Measurements from ENCODE around the gene ADAMTSL2. TPM values are rescaled to one million over a fixed set of nuclear protein-coding genes. Genes with fewer than 3 reads are reported as not detected.
A peak's percentile ranks its signal among the peaks of the same experiment; 100 is the strongest.

The ADAMTSL2 gene
- total and polyA plus RNA-seq, 2 of the 13 experiments (the other 11 are each of a cell fraction or from before 2014, with no cell fraction given): 1.9 to 3.8 TPM

DNA sequence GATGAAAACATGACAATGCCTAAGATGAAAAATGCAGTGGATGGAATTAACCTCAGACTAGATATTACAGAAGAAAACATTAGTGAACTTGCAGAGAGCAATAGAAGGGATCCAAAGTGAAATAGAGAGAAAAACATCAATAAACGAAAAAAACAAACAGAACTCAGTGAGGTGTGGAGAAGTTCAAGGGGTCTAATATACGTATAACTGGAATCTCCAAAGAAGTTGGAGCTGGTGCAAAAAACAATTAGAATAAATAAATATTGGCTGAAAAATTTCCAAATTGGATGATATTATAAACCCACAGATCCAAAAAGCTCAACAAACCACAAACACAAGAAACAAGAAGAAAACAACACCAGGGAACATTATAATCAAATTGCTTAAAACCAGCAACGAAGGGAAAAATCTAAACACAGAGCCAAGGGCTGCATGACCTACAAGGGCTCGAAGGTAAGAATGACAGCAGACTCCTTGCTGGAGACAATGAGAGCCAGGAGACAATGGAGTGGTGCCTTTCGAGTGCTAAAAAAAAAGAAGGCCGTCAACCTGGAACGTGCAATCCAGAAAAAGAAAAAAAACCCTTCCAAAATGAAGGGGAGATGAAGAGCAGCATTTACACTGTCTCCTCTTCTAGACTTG, 62.9 kb downstream of the ADAMTSL2 start:
- no peaks in the 10 kb centered on the region for H3K36me3 ChIP-seq (replicated peaks in 1 of 2; ENCODE audit: control insufficient read depth in 1 of 2, insufficient read depth in 2 of 2, low read length in 2 of 2)
- FAIRE-seq (no peak), DNase-seq (ENCODE audit: low spot score) (no peak), ATAC-seq (no peak)
- H3K27me3 ChIP-seq (ENCODE audit: control insufficient read depth in 1 of 2, insufficient read depth in 2 of 2, low read length in 2 of 2): peaks cover 4 to 17% of the 10 kb centered on the region in 2 experiments; a peak in 4 of 5 replicates
- H3K9ac ChIP-seq (ENCODE audit: insufficient read depth, low read depth, low read length): no peak overlapping the region
- no TSS peak for BruUV-seq (replicated peaks)
- H3K27ac ChIP-seq (ENCODE audit: extremely low read length, insufficient read depth, low read length): no peak overlapping the region
- in situ Hi-C loops (cut with HindIII; ENCODE audit: extremely low pct_ligation_motif_present, low pct_unique_long_range_greater_than_20kb) (no loop called here), intact Hi-C loops (cut with micrococcal nuclease; ENCODE audit: unreplicated experiment) (no loop called here)
- TF ChIP-seq ZNF781 (CRISPR knock-in tag; IDR thresholded peaks at IDR 0.05; ENCODE audit: borderline replicate concordance, not compliant biosample characterization): no peak
- TF ChIP-seq HES4 (CRISPR knock-in tag; IDR thresholded peaks at IDR 0.05; ENCODE audit: borderline replicate concordance): no peak
- TF ChIP-seq, protein P1, sequence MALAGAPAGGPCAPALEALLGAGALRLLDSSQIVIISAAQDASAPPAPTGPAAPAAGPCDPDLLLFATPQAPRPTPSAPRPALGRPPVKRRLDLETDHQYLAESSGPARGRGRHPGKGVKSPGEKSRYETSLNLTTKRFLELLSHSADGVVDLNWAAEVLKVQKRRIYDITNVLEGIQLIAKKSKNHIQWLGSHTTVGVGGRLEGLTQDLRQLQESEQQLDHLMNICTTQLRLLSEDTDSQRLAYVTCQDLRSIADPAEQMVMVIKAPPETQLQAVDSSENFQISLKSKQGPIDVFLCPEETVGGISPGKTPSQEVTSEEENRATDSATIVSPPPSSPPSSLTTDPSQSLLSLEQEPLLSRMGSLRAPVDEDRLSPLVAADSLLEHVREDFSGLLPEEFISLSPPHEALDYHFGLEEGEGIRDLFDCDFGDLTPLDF (CRISPR knock-in tag; IDR thresholded peaks at IDR 0.05): no peak
- TF ChIP-seq ZMYM3 (CRISPR knock-in tag; IDR thresholded peaks at IDR 0.05): no peak
- no peak for TF ChIP-seq GZF1 (CRISPR knock-in tag; IDR thresholded peaks at IDR 0.05)
- no peak for TF ChIP-seq ZEB1 (IDR thresholded peaks at IDR 0.05; ENCODE audit: insufficient replicate concordance, low read depth)
- peak; percentile 59; the same call in 1 of the 2 replicates for TF ChIP-seq CBX5 (CRISPR knock-in tag; IDR thresholded peaks at IDR 0.05; ENCODE audit: borderline replicate concordance)
- TF ChIP-seq PHF21A (CRISPR knock-in tag; IDR thresholded peaks at IDR 0.05): no peak
- peak; percentile 100 for TF ChIP-seq ZNF317 (CRISPR knock-in tag; IDR thresholded peaks at IDR 0.05)
- no peak for TF ChIP-seq TRIM24 (CRISPR knock-in tag; IDR thresholded peaks at IDR 0.05)
- H3K9me3 ChIP-seq (ENCODE audit: low read length): peaks cover 21% of the 10 kb centered on the region
- no peak overlapping the region for H2AFZ ChIP-seq (ENCODE audit: low read length)
- H3K79me2 ChIP-seq (ENCODE audit: insufficient read depth, low read length): no peaks in the 10 kb centered on the region
- H3K4me3 ChIP-seq (replicated peaks in 1 of 3; ENCODE audit: insufficient read depth in 1 of 3, low read depth in 2 of 3, low read length in 3 of 3): no peak overlapping the region
- ChIA-PET CTCF (ENCODE audit: low intra/inter-chr PET ratio, low total read pairs) (no interaction called here), POLR2A (no interaction called here)
- no peaks in the 10 kb centered on the region for H3K4me1 ChIP-seq (ENCODE audit: insufficient read depth, low read length)
- WGBS (ENCODE audit: low lambda C conversion rate): 48% methylated on average over 7 of the region's 7 CpGs
- no peak overlapping the region for H3K4me2 ChIP-seq (ENCODE audit: low read depth, low read length)
- H4K20me1 ChIP-seq (ENCODE audit: insufficient read depth, low read length): no peaks in the 10 kb centered on the region
